Urinary bladder (tissue), 4 donors: Measurements from ENCODE around the gene EGR1. TPM values are rescaled to one million over a fixed set of nuclear protein-coding genes. Genes with fewer than 3 reads are reported as not detected.
A peak's percentile ranks its signal among the peaks of the same experiment; 100 is the strongest.
"Not testable (repeated sequence)": the region's sequence is repeated elsewhere in the genome, so short reads cannot be mapped to it uniquely, and the experiment has no call there.

Source experiments
- DNase-seq: peaks from one replicate; pipeline ENCODE4 v3.0.0-alpha.2; 2015; ENCODE audit errors: extremely low spot score
- H3K27ac ChIP-seq: one replicate; pipeline ENCODE4 v1.5.1; 2013; ENCODE audit warnings: low read depth, mild to moderate bottlenecking, moderate library complexity
- H3K36me3 ChIP-seq: one replicate; pipeline ENCODE4 v1.6.1; 2013; ENCODE audit warnings: mild to moderate bottlenecking, moderate library complexity; ENCODE audit not compliant: insufficient read depth
- H3K4me1 ChIP-seq: one replicate; pipeline ENCODE4 v1.6.1; 2013; ENCODE audit warnings: mild to moderate bottlenecking, moderate library complexity; ENCODE audit not compliant: insufficient read depth
- H3K4me3 ChIP-seq: one replicate; pipeline ENCODE4 v1.5.1; 2013; ENCODE audit warnings: low read depth, low read length
- WGBS: extraction: QIAGEN DNeasy Blood & Tissue Kit; methylation state at CpG from one replicate; pipeline ENCODE4 v1.1.7; 2013; 5-methylcytosine and 5-hydroxymethylcytosine counted together
- polyA plus RNA-seq: library from polyadenylated mRNA; stranded (reverse); fragments of 200-250 nt; gene quantifications from one replicate; pipeline ENCODE4 v1.2.3, GENCODE V29; 2013
- total RNA-seq: library from RNA; depleted of rRNA; stranded (reverse); fragments of >200 nt; gene quantifications from one replicate; pipeline ENCODE4 v1.2.3, GENCODE V29; 2014
- donor health status: healthy with polysubstance abuse.
- donor health status: healthy.

EGR1 gene
- total and polyA plus RNA-seq, 2 donors, result 12.8 to 438 TPM

DNA sequence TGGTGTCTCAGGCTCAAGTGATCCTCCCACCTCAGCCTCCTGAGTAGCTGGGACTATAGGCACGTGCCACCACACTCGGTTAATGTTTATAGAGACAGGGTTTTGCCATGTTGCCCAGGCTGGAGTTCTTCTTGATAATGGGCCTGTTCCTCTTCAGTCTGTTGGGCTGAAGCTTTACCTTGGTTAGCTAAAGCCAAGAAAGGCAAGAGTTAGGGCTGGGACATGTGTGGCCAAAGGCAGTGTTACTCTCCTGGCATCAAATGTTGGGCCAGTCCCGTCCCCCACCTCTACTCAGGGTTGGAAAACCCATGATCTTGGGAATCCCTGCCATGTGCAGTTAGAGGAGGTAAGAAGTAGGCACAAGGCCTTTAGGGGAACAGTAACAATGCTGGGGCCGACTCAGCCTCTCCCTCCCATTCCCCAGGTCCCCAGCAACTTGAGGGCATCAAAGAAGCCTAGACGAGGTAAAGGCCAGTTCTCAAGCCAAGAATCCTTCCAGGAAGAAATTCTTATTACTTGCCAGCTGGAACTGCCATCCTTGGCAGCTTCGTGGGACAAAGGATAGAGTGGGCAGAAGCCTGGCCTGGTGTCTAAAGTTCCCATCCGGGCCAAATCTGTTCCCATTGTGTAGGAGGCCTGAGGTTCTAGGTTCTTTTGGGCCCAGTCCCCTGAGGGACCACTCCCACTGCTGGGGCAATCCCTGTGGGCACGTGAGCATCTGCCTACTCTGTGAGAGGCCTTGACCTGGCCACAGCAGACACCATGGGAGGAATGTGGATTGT, 4.5 kb downstream of the EGR1 start:
- no peak overlapping the region for H3K27ac ChIP-seq
- peaks cover 4% of the 10 kb centered on the region for H3K4me1 ChIP-seq
- no peaks in the 10 kb centered on the region for H3K36me3 ChIP-seq
- peak; percentile 70 for DNase-seq
- WGBS, result 71% methylated on average over 8 of the region's 8 CpGs
- H3K4me3 ChIP-seq, result no peak overlapping the region

DNA sequence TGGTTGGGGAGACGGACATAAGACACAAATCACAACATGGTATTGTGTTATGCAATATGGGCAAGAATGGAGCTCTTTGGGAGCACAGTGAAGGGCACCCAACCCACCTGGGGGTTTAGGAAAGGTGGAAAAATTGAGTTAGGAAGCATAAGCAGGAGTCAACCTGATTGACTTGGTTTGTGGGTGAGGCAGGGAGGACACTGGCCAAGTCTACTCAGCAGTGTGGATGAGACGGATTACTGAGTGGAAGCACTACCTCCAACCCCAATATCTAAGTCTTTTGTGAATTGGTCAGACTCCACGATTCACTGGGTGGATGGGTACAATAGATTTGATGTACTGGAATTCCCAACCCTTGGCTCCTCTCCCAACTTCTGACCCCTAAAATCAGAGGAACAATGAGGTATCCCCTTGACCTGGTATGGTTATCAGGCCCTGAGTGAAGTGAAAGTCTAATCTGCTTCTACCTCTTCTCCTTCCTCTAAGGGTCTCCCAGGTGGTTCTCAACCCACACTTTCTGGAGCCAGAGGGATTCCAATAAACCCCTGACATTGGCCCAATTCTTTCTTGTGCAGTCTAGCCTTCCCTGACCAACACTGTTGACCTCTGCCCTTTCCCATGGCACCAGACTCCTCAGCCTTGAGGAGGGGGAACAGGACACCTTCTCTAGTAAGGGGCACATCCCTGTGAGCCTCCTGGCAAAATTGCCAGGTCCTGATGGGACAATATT, 5.2 kb downstream of the EGR1 start:
- no peak for DNase-seq
- Histone ChIP-seq H3K4me3 (no peak overlapping the region), H3K36me3 (no peaks in the 10 kb centered on the region), H3K27ac (no peak overlapping the region), H3K4me1 (peaks cover 4% of the 10 kb centered on the region)
- WGBS, result 77% methylated on average over 3 of the region's 3 CpGs

DNA sequence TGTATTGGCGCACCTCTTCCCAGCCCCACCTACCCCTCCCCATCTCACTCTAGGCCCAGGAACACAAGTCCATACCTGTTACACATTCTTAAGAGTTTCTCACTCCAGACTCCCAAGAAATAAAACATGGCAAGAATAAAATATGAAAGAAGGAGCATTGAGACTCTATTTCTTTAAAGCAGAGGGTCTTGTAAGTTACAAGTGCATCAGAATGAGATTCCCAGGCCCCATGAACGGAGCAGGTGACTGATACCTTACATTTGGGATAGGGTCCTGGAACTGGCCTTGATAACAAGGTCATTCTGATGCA, 5.7 kb downstream of the EGR1 start:
- H3K27ac ChIP-seq, result no peak overlapping the region
- WGBS, result 84% methylated on average over 2 of the region's 2 CpGs
- no peak for DNase-seq
- H3K4me3 ChIP-seq, result no peak overlapping the region
- peaks cover 4% of the 10 kb centered on the region for H3K4me1 ChIP-seq
- H3K36me3 ChIP-seq, result no peaks in the 10 kb centered on the region

DNA sequence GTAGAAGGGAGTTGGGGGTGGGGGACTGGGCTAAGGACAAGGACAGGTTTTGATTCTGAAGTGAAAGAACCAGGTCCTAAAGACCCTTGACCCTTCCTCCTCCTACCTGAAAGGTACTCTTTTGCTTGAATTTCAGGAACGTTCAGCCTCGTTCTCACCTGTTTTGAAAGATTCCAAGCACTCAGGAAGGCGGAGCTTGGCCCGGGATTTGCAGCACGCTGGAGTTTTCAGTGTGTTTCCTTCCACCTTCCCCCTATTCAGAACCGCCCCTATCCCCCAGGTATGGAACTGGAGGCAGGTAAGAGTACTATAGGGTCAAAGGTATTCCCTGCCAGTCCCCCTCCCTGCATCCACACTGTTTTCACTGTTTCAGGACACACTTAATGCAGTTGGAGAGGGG, 7.1 kb downstream of the EGR1 start:
- 40% methylated on average over 6 of the region's 6 CpGs for WGBS
- peaks cover 4% of the 10 kb centered on the region for H3K4me1 ChIP-seq

DNA sequence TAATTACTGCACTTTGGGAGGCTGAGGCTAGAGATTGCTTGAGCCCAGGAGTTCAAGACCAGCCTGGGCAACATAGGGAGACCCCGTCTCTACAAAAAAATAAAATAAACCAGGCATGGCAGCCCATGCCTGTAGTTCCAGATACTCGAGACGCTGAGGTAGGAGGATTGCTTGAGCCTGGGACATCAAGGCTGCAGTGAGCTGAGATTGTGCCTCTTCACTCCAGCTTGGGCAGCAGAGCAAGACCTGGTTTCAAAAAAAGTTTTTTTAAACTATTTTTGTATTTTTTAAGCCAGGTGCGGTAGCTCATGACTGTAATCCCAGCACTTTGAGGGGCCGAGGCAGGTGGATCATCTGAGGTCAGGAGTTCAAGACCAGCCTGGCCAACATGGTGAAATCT, 7.9 kb downstream of the EGR1 start:
- H3K4me3 ChIP-seq, H3K27ac ChIP-seq, H3K36me3 ChIP-seq, DNase-seq, H3K4me1 ChIP-seq: not testable (repeated sequence)
- 88% methylated on average over 5 of the region's 5 CpGs for WGBS

More for the DNA sequence above, 7.1 kb downstream of the EGR1 start:
- Histone ChIP-seq H3K36me3 (no peaks in the 10 kb centered on the region), H3K27ac (no peak overlapping the region), H3K4me3 (no peak overlapping the region)
- no peak for DNase-seq

DNA sequence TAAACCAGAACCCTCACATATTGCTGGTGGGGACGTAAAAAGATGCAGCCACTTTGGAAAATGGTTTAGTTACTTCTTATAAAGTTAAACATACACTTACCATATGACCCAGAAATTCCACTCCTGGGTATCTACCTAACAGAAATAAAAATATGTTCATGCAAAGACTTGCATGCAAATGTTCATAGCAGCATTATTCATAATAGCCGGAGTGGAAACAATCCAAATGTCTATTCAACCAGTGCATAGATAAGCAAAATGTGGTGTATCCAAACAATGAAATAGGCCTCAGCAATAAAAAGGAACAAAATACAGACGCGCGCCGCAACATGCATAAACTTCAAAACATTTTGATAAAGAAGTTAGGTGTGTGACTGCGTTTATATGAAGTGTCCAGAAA, 11.6 kb downstream of the EGR1 start:
- peaks cover 2% of the 10 kb centered on the region for H3K4me1 ChIP-seq
- DNase-seq, result no peak
- H3K27ac ChIP-seq, result no peak overlapping the region
- 58% methylated on average over 7 of the region's 7 CpGs for WGBS
- no peak overlapping the region for H3K4me3 ChIP-seq
- no peaks in the 10 kb centered on the region for H3K36me3 ChIP-seq

DNA sequence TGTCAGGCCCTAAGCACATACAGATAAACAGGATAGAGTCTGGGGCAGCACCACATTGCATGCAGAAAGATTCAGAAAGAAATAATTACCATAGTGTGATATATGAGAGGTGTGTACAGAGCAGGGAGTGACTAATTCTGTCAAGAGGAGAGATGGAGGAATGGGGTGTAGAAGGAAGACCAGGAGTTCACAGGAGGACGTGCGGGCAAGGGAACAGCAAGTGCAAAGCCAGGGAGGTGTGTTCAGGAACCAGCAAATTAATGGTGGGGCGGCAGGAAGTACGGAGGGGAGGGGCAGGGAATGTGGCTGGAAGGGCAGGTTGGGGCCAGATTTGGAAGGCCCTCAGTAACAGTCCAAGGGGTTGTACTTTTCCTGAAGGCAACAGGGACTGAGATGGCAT, 17.4 kb downstream of the EGR1 start:
- 72% methylated on average over 4 of the region's 4 CpGs for WGBS
- H3K36me3 ChIP-seq, result no peaks in the 10 kb centered on the region
- no peaks in the 10 kb centered on the region for H3K4me1 ChIP-seq

DNA sequence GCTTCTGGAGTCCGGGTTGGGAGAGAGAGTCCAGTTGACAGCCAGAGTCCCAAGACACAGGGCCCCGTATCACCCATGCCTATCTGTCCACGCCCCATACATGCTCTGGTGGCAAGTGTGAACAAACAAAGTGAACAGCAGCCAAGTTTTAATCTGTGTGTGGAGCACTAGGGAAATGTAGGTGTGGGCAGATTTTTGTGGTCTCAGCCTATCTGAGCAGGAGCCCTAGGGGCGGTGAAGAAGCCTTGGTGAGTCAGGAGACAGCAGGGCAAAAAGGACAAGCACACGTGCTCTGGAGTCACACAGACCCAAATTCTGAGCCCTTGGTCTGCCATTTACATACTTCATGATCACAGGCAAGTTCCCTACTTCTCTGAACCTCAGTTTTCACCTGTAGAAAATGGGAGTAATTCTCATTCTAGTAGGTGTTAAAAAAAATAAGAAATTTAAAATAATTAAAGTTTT, 23.2 kb downstream of the EGR1 start:
- H3K4me3 ChIP-seq, result no peak overlapping the region
- DNase-seq, result no peak
- H3K4me1 ChIP-seq, result peaks cover 2% of the 10 kb centered on the region
- H3K27ac ChIP-seq, result no peak overlapping the region
- WGBS, result 82% methylated on average over 5 of the region's 5 CpGs
- no peaks in the 10 kb centered on the region for H3K36me3 ChIP-seq

More for the DNA sequence above, 17.4 kb downstream of the EGR1 start:
- no peak for DNase-seq
- Histone ChIP-seq H3K27ac (no peak overlapping the region), H3K4me3 (no peak overlapping the region)

DNA sequence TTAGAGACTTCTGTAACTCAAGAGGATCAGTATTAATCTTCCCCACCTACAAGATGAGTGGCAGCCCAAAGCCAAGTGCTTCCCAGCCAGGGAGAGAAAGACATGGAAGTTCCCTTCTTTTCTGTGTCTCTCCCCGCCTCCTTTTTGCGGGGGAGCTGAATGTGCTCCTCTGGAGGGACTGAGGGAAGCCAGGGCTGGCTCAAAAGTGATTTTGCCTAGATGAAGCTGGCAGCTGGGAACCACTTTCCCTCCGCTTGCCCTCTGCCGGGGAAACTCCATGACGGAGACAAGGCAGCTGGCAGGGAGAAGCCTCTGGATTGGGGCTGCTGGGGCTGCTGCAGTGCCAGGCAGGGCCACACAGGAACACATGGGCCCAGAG, 24.4 kb downstream of the EGR1 start:
- DNase-seq, result no peak
- H3K4me3 ChIP-seq, result no peak overlapping the region
- H3K27ac ChIP-seq, result no peak overlapping the region
- peaks cover 2% of the 10 kb centered on the region for H3K4me1 ChIP-seq
- H3K36me3 ChIP-seq, result no peaks in the 10 kb centered on the region
- WGBS, result 67% methylated on average over 5 of the region's 5 CpGs

DNA sequence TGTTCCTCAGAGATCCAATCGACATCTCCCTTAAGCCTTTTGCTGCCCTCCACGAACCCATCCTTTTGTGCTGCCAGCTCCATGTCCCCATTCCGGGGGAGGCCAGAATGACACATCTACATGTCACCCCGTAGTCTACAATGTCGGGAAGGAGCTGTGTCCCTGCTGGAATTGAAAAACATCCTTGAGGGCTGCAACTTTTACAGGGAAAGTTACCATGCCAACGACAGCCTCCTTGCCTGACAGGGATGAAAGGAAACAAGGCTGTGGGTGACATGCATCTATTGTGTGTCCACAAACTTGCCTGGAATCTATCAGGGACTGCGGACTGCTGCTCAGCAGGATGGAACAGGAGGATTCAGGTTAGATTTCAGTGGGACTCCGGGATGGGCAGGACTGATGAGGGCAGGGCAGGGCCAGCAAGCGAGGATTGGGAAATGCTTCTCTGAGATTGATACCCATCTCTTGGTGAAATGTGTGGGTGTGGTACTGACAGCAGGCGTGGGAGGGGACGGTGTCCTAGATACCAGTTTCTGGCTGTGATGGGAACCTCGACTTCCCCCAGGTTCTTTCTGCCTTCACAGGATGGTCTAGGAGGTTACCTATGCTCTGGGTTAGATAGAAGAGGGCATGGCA, 25.5 kb downstream of the EGR1 start:
- Histone ChIP-seq H3K4me1 (peaks cover 2% of the 10 kb centered on the region), H3K4me3 (no peak overlapping the region), H3K27ac (no peak overlapping the region), H3K36me3 (no peaks in the 10 kb centered on the region)
- no peak for DNase-seq
- 85% methylated on average over 12 of the region's 12 CpGs for WGBS

DNA sequence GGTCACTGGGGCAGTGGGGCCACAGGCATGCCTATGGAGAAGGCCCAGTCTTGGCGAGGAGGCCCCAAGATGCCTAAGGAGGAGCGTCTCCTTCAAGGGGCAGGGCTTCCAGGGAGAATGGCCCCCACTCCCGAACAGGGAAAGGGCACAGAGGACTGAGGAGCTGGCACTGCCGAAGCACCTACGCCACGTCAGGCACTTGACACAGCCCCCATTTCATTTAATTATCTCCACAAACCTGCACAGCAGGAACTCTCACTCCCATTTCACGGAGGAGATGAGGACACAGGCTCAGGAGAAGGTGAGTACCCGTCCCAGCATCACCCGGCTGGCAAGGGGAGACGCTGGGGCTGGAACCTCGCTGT, 26.0 kb downstream of the EGR1 start:
- no peaks in the 10 kb centered on the region for H3K36me3 ChIP-seq
- 50% methylated on average over 11 of the region's 11 CpGs for WGBS
- H3K27ac ChIP-seq, result no peak overlapping the region
- peak overlapping the region; percentile 63 for H3K4me3 ChIP-seq
- H3K4me1 ChIP-seq, result peaks cover 2% of the 10 kb centered on the region
- no peak for DNase-seq

DNA sequence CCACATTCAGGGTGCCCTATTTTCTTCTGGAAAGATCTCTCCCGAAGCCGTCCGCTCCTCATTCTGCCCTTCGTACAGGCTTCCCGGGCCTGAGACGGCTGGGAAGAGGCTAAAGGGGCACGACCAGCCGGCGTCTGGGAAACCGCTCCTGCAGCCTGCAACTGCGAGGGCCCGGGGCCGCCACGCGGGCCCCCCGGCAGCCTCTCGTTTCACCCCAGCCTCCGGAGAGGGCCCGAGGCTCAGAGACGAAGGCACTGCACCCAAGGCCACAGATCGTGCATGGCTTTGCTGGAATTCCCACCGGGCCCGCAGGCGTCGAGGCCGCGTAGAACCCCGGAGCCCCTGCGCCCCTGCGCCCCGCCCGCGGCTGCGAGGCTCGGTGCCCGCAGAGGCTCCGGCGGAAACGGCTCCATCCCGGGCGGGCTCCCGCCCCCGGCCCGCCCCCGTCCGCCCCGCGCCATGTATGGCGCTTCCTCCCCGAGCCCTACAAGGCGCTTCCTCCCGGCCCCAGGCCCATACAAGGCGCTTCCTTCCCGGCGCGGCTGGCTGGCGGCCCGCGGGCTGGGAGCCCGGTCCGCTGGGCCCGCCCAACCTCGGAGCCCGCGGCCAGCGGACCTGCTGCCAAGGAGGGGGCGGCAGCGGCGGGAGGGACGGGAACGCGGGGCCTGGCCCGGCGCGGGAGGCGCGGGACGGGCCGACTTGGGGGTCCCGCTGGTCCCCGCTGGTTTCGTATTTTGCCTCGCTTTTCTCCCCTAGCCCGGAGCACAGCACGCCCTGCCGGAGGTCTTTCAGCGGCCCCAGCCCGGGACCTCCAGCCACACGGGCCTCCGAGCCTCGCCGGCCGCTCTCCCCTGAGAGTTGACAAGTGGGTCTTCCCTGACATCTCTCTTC, 26.6 kb downstream of the EGR1 start:
- 2% methylated on average over 93 of the region's 93 CpGs for WGBS
- Histone ChIP-seq H3K27ac (no peak overlapping the region), H3K4me1 (peaks cover 2% of the 10 kb centered on the region), H3K36me3 (no peaks in the 10 kb centered on the region), H3K4me3 (peak overlapping the region; percentile 63)
- DNase-seq, result peak; percentile 70

DNA sequence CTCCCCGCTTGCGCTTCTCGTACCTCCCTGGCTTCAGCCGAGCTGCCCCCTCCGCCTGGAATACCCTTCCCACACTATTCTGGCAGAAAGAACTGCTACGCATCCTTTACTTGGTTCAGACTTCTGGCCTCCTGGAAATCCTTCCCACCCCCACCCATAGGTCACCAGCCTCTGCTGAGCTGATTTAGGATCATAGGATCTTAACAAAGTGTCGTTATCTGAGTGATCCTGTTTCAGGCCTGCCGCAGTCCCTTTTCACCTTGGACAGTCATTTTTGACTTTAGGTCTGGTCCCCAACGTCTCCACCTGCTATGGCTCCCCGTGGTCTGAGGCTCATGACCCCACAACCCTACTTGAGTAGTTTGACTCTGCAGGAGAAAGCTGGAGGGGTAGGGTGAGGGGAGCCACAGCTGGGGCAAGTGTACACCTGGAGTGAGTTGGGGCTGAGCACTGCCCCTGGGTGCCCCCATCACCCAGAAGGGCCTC, 27.3 kb downstream of the EGR1 start:
- 26% methylated on average over 10 of the region's 10 CpGs for WGBS
- DNase-seq, result no peak
- H3K27ac ChIP-seq, result no peak overlapping the region
- H3K4me3 ChIP-seq, result peak overlapping the region; percentile 30
- H3K36me3 ChIP-seq, result no peaks in the 10 kb centered on the region
- peaks cover 2% of the 10 kb centered on the region for H3K4me1 ChIP-seq
